Measurements from ENCODE around the gene WBP1L. TPM values are rescaled to one million over a fixed set of nuclear protein-coding genes. Genes with fewer than 3 reads are reported as not detected.

WBP1L gene
- total and polyA plus RNA-seq, 2 experiments from 2014 or later = 7.0 to 55.7 TPM

DNA sequence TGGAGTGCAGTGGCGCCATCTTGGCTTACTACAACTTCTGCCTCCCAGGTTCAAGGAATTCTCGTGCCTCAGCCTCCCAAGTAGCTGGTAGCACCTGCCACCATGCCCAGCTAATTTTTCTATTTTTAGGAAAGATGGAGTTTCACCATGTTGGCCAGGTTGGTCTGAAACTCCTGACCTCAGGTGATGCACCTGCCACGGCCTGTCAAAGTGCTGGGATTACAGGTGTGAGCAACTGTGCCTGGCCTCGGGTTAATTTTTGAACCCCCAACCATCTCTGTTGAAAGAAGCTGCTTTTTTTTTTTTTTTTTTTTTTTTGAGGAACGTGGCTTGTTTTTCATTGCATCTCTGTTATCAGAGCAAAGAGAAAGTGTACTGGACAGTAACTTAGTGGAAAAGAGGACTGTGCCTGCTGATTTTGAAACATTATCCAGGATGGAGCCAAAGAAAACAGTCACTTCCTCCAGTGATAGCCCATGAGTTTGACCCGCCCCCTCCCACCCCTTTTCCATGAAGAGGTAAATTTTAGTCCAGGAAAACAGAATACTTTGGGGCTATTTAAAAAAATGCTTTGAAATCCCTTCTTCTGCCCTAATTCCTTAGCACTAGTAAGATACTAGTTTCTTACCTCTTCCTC is 38.3 kb downstream of the WBP1L start (continued):
- TF ChIP-seq ZNF331 (CRISPR knock-in tag; IDR thresholded peaks at IDR 0.05; ENCODE audit: low read depth) (no peak), JUNB (IDR thresholded peaks at IDR 0.05; ENCODE audit: unreplicated experiment) (no peak), ZNF114 (CRISPR knock-in tag; IDR thresholded peaks at IDR 0.05) (no peak), STAT1 (IDR thresholded peaks at IDR 0.05; ENCODE audit: unreplicated experiment) (no peak), EZH2phosphoT487 (IDR thresholded peaks at IDR 0.05; ENCODE audit: unreplicated experiment) (no peak)
- TF ChIP-seq, protein P1, sequence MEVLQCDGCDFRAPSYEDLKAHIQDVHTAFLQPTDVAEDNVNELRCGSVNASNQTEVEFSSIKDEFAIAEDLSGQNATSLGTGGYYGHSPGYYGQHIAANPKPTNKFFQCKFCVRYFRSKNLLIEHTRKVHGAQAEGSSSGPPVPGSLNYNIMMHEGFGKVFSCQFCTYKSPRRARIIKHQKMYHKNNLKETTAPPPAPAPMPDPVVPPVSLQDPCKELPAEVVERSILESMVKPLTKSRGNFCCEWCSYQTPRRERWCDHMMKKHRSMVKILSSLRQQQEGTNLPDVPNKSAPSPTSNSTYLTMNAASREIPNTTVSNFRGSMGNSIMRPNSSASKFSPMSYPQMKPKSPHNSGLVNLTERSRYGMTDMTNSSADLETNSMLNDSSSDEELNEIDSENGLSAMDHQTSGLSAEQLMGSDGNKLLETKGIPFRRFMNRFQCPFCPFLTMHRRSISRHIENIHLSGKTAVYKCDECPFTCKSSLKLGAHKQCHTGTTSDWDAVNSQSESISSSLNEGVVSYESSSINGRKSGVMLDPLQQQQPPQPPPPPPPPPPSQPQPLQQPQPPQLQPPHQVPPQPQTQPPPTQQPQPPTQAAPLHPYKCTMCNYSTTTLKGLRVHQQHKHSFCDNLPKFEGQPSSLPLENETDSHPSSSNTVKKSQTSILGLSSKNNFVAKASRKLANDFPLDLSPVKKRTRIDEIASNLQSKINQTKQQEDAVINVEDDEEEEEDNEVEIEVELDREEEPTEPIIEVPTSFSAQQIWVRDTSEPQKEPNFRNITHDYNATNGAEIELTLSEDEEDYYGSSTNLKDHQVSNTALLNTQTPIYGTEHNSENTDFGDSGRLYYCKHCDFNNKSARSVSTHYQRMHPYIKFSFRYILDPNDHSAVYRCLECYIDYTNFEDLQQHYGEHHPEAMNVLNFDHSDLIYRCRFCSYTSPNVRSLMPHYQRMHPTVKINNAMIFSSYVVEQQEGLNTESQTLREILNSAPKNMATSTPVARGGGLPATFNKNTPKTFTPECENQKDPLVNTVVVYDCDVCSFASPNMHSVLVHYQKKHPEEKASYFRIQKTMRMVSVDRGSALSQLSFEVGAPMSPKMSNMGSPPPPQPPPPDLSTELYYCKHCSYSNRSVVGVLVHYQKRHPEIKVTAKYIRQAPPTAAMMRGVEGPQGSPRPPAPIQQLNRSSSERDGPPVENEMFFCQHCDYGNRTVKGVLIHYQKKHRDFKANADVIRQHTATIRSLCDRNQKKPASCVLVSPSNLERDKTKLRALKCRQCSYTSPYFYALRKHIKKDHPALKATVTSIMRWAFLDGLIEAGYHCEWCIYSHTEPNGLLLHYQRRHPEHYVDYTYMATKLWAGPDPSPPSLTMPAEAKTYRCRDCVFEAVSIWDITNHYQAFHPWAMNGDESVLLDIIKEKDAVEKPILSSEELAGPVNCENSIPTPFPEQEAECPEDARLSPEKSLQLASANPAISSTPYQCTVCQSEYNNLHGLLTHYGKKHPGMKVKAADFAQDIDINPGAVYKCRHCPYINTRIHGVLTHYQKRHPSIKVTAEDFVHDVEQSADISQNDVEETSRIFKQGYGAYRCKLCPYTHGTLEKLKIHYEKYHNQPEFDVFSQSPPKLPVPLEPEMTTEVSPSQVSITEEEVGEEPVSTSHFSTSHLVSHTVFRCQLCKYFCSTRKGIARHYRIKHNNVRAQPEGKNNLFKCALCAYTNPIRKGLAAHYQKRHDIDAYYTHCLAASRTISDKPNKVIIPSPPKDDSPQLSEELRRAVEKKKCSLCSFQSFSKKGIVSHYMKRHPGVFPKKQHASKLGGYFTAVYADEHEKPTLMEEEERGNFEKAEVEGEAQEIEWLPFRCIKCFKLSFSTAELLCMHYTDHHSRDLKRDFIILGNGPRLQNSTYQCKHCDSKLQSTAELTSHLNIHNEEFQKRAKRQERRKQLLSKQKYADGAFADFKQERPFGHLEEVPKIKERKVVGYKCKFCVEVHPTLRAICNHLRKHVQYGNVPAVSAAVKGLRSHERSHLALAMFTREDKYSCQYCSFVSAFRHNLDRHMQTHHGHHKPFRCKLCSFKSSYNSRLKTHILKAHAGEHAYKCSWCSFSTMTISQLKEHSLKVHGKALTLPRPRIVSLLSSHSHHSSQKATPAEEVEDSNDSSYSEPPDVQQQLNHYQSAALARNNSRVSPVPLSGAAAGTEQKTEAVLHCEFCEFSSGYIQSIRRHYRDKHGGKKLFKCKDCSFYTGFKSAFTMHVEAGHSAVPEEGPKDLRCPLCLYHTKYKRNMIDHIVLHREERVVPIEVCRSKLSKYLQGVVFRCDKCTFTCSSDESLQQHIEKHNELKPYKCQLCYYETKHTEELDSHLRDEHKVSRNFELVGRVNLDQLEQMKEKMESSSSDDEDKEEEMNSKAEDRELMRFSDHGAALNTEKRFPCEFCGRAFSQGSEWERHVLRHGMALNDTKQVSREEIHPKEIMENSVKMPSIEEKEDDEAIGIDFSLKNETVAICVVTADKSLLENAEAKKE (CRISPR knock-in tag; IDR thresholded peaks at IDR 0.05) = no peak
- TF ChIP-seq, protein P2, sequence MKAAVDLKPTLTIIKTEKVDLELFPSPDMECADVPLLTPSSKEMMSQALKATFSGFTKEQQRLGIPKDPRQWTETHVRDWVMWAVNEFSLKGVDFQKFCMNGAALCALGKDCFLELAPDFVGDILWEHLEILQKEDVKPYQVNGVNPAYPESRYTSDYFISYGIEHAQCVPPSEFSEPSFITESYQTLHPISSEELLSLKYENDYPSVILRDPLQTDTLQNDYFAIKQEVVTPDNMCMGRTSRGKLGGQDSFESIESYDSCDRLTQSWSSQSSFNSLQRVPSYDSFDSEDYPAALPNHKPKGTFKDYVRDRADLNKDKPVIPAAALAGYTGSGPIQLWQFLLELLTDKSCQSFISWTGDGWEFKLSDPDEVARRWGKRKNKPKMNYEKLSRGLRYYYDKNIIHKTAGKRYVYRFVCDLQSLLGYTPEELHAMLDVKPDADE (IDR thresholded peaks at IDR 0.05) = no peak
